ENCODE results near the gene PPM1A. TPM values are rescaled to one million over a fixed set of nuclear protein-coding genes. Genes with fewer than 3 reads are reported as not detected.

Gene PPM1A
- total and polyA plus RNA-seq, 9 of the 15 experiments (the other 6 are each of a cell fraction or from before 2014, with no cell fraction given): 5.5 to 23.9 (median 15.2) TPM

GRCh38 chr14:60249321-60250256, 568 bp downstream of the PPM1A start (continued):
- TF ChIP-seq XRCC5 (IDR thresholded peaks at IDR 0.05; ENCODE audit: low read depth, low read length): no peak
- no peak for TF ChIP-seq EZH2 (IDR thresholded peaks at IDR 0.05; ENCODE audit: borderline replicate concordance, low read depth, low read length)
- TF ChIP-seq ZNF583 (CRISPR knock-in tag; IDR thresholded peaks at IDR 0.05): no peak
- TF ChIP-seq HDAC3 (IDR thresholded peaks at IDR 0.05; ENCODE audit: borderline replicate concordance, partially characterized antibody): no peak
- TF ChIP-seq SMAD2 (IDR thresholded peaks at IDR 0.05; ENCODE audit: low read depth, low read length): no peak
- TF ChIP-seq ZNF165 (CRISPR knock-in tag; IDR thresholded peaks at IDR 0.05; ENCODE audit: borderline replicate concordance): no peak
- TF ChIP-seq ZFP30 (CRISPR knock-in tag; IDR thresholded peaks at IDR 0.05; ENCODE audit: borderline replicate concordance): no peak
- no peak for TF ChIP-seq CBFA2T3 (IDR thresholded peaks at IDR 0.05)
- no peak for TF ChIP-seq FOXJ2 (tag; IDR thresholded peaks at IDR 0.05)
- no peak for TF ChIP-seq DMBX1 (CRISPR knock-in tag; IDR thresholded peaks at IDR 0.05; ENCODE audit: borderline replicate concordance)
- TF ChIP-seq ZNF384 (IDR thresholded peaks at IDR 0.05; ENCODE audit: low read depth, low read length): no peak
- TF ChIP-seq USF1 (CRISPR knock-in tag; IDR thresholded peaks at IDR 0.05): no peak
- TF ChIP-seq ZFP91 (CRISPR knock-in tag; IDR thresholded peaks at IDR 0.05): no peak
- TF ChIP-seq FOXA1 (IDR thresholded peaks at IDR 0.05; ENCODE audit: borderline replicate concordance): no peak
- no peak for TF ChIP-seq TRIM28 (IDR thresholded peaks at IDR 0.05)
- TF ChIP-seq POLR2G (IDR thresholded peaks at IDR 0.05; ENCODE audit: low read depth, low read length): peak; percentile 71
- no peak for TF ChIP-seq XRCC4 (IDR thresholded peaks at IDR 0.05; ENCODE audit: extremely low read depth, insufficient read depth, insufficient read length)
- TF ChIP-seq RHOXF2B (CRISPR knock-in tag; conservative IDR thresholded peaks at IDR 0.05): no peak
- no peak for TF ChIP-seq TSHZ1 (CRISPR knock-in tag; IDR thresholded peaks at IDR 0.05)
- no peak for TF ChIP-seq CREM (IDR thresholded peaks at IDR 0.05; ENCODE audit: low read depth)
- TF ChIP-seq ZBTB17 (CRISPR knock-in tag; IDR thresholded peaks at IDR 0.05): no peak

Measured in K562 (cell line).